HG03139 (cell line): ENCODE results near the gene SLC26A6.

Source experiments
- ATAC-seq: cut with Tn5 transposase; IDR thresholded peaks from one replicate; pipeline ENCODE4 v1.9.1; 2021; ENCODE audit not compliant: unreplicated experiment

SLC26A6 gene, protein sequence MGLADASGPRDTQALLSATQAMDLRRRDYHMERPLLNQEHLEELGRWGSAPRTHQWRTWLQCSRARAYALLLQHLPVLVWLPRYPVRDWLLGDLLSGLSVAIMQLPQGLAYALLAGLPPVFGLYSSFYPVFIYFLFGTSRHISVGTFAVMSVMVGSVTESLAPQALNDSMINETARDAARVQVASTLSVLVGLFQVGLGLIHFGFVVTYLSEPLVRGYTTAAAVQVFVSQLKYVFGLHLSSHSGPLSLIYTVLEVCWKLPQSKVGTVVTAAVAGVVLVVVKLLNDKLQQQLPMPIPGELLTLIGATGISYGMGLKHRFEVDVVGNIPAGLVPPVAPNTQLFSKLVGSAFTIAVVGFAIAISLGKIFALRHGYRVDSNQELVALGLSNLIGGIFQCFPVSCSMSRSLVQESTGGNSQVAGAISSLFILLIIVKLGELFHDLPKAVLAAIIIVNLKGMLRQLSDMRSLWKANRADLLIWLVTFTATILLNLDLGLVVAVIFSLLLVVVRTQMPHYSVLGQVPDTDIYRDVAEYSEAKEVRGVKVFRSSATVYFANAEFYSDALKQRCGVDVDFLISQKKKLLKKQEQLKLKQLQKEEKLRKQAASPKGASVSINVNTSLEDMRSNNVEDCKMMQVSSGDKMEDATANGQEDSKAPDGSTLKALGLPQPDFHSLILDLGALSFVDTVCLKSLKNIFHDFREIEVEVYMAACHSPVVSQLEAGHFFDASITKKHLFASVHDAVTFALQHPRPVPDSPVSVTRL

GRCh38 chr3:48635222-48636021, at the start of gene SLC26A6:
Gene SLC26A6 (minus strand): TSS chr3:48635461. CDS start chr3:48635393, 68 bp downstream.
- ATAC-seq: peak; percentile 87

GRCh38 chr3:48684480-48685143, 49.4 kb upstream of the SLC26A6 start:
- no peak for ATAC-seq

- ATAC-seq: no peak
These were observed 48.7 kb upstream of the SLC26A6 start for GRCh38 chr3:48684054-48684349.

DNA sequence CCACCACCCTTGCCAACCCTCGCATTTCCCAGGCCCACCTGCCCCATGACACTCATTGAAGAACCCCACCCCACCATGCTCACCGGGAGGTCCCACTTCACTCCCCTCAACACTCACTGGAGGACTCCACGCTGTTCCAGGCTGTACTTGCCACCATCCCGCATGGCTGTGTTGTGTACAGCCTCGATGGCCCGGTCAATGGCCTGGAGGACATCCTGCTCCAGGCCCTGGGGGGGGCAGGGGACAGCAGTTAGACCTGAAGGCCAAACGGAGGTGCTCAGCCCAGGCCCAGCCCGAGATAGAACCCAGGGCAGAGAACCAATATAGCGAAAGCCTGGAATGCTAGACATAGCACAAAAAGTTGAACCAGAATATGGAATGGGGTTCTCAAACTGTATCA, 47.5 kb upstream of the SLC26A6 start:
- ATAC-seq: no peak

- ATAC-seq: no peak
These were observed 46.8 kb upstream of the SLC26A6 start for GRCh38 chr3:48681974-48682610.

- no peak for ATAC-seq
These were observed 46.2 kb upstream of the SLC26A6 start for GRCh38 chr3:48681541-48681880.

DNA sequence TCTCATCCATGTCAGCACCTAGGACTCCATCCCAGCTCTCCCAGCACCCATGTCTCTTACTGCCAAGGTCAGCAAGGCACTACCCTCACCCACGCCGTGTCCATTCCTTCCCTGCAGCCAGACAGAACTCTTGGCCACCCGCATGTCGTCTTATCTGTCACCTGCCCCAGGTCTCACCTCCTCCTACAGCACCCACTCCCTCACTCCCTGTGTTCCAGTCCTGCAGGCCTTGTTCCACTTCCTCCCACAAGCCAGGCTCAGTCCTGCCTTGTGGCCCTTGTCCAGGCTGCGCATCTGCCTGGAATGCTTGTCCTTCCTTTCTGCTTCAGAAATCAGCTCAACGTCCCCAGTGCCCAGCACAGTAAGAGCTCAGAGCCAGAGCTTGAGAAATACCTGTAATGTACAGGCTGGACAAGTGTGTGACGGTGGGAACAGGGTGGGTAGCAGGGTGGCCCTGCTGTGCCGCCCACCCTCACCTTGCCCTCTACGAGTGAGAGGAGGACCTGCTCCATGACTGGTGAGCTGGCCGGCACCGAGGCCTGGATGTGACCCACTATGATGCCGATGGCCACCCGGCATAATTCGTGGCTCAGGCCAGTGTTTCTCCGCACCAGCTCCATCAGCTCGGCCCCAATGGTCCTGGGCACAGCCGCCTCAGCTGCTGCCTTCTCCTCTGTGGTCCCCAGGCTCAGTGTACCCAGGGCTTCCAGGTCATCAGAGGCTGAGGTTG, 45.7 kb upstream of the SLC26A6 start:
- no peak for ATAC-seq

GRCh38 chr3:48679411-48680391, 44.4 kb upstream of the SLC26A6 start:
- ATAC-seq: no peak

DNA sequence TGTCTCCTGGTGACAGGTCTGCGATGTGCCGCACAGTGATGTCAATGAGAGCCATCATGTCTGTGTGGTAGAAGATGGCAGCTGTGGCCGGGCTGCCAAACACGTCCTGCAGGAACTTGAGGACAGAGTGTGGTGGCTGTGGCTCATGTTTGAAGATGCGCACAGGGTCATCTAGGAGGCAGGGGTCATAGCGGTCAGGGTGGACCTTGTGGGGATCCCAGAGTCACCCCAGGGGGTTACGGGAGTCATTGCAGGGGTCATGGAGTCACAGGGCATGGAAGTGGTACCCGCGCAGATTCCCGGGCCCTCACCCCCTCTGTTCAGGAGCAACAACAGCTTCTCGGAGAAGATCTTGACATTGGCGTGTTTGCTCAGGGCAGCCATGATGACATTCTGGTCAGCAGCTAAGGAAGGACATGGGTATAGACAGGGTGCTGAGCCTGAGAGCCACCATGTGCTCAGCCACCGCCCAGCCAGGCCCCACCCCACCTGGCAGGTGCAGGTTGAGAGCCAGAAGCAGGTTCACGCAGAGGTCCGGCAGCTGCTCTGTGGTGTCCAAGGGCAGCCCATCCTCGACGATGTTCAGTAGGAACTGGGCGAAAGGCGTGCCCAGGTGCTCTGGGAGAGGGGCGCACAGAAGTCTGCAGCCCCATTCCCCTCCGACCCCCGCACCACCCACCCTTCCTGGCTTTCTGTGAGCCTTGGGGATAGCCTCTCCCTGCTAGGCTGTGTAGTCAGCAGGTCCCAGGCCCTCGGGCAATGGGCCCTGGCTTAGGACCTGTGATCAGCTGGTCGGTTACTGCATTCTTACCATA, 43.5 kb upstream of the SLC26A6 start:
- ATAC-seq: no peak

GRCh38 chr3:48678056-48678455, 42.8 kb upstream of the SLC26A6 start:
- ATAC-seq: no peak

DNA sequence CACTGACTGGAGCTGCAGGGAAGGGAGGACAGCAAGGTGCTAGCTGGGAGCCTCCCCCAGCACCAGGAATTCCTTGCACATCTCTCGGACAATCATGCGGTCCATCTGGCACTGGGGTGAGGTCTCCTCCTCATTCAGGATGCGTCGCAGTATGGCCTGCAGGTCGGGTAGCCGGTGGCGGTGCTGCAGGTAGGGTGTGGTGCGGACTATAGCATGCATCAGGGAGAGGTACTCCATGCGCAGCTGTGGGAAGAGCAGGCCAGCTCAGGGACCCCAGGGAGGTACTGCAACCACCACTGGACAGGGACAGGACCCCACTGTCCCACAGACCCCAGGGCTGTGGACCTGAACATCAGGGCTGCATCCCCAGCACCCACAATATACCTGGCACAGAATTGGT, 39.2 kb upstream of the SLC26A6 start:
- no peak for ATAC-seq

- no peak for ATAC-seq
These were observed 37.3 kb upstream of the SLC26A6 start for GRCh38 chr3:48672522-48672921.

- ATAC-seq: no peak
These were observed 29.7 kb upstream of the SLC26A6 start for GRCh38 chr3:48664929-48665328.

GRCh38 chr3:48664313-48664644, 29.0 kb upstream of the SLC26A6 start:
- ATAC-seq: no peak

DNA sequence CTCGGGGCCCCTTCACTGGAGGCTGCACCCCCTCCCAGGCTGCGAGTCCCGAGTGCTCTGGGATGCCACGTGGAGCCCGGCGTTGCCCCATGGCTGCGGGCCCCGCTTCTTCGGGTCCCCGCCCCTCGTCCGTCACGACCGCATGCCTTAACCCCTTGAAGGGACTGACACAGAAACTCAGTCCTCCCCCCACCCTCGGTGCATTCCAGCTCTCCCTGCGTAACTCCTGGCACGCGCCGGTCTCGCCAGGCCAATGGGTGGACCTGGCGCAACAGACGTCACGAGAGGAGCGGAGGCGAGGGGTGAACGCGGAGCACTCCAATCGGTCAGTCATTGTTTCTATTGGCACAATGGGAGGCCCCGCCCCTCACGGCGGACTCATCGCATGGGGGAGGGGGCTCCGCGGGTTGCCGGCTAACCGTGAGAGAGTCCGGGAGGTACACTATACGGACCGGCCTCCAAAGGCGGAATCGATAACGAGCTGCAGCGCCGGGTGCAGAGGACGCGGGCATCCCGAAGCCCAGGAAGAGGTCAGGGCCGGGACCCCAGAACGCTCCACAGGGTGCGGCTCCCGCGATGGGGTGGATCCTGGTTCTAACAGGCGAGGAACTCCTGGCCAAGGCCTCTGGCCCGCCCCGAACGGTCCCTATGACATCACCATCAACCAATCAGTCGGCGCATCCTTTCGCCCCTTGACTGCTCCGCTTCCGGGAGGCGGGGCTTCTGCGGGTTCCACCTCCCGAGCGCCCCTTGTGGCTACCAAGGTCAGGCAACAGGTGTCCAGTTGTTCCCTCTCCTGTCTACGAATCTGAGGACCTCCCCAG, 28.4 kb upstream of the SLC26A6 start:
- peak; percentile 78 for ATAC-seq

DNA sequence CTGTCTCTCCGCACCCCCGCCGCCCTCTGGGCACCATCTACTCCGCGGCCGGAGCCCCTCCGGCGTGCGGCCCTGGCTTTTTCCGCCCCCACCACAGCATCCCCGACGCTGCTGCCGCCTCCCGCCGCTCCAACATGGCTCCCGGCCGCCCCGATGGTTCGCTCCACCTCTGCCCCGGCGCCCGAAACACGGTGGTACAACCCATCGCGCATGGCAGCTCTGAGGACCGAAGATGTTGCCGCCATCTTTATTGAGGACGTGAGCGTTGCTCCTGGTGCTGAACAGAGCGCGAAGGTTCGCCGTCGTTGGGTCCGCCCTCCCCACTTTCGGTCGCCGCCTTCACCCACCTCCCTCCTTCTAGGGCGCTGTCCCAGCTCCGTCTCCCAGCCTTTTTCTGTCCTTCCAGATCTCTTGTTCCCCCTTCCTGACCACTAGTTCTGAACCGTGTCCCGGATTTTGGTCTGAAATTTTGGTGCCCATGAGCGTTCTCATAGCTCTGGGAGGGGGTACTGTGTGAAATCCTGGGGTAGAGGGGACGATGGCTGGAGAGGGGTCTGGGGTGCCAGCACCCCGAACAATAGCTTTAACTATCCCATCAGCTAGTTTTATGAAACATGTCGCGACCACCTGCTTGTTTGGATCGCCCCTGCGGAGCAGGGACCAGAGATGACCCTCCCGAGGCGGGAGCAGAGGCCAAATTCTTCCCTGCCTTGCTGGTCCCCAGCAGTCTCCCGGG, 27.7 kb upstream of the SLC26A6 start, which contains the start of gene CELSR3:
CELSR3 (minus strand) TSS at position 134 of the 736 bp plus-strand sequence. CDS start 252 bp downstream, outside the sequence.
- no peak for ATAC-seq
